ENCODE results near the gene MSH4.
"Not testable (repeated sequence)": the region's sequence is repeated elsewhere in the genome, so short reads cannot be mapped to it uniquely, and the experiment has no call there.

The MSH4 gene

DNA sequence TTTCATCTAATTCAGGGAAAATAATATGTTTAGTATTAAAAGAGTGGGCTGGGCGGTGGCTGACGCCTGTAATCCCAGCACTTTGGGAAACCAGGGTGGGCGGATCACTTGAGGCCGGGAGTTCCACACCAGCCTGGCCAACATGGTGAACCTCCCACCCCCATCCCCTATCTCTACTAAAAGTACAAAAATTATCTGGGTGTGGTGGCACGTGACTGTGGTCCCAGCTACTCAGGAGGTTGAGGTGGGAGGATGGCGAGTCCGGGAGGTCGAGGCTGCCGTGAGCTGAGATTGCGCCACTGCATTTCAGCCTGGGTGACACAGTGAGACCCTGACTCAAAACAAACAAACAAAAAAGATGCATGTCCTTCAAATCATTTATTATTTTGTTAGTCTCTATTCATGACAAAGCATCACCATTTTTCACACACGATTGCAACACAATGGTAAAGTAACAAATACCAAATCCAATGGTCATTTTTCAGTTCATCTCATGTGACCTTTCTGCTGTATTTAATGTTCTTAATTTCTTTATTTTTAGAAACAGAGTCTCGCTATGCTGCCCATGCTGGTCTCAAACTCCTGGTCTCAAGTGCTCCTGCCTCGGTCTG, 1.0 kb downstream of the MSH4 start:
- DNase-seq: no peak

DNA sequence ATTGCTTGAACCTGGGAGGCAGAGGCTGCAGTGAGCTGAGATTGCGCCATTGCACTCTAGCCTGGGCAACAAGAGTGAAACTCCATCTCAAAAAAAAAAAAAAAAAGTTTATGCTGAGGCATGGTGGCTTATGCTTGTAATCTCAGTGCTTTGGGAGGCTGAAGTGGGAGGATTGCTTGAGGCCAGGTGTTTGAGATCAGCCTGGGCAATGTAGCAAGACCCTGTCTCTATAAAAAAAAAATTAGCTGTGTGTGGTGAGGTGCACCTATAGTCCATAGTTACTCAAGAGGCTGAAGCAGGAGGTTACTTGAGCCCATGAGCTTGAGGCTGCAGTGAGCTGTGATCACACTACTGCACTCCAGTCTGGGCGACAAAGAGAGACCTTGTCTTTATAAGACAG, 4.8 kb downstream of the MSH4 start:
- DNase-seq: not testable (repeated sequence)

DNA sequence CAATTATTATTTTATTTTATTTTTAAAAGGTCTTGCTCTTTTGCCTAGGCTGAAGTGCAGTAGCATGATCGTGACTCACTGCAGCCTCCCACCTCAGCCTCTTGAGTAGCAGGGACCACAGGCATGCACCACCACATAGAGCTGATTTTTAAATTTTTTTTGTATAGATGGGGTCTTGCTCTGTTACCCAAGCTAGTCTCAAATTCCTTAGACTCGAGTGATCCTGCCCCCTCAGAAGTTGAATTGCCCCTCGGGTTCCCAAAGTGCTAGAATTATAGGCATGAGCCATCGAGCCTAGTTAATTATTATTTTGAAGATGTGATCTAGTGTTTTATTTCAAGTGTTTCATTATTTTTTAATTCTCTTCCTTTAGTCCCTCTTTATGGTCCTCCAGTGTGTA, 12.2 kb downstream of the MSH4 start:
- DNase-seq: no peak

DNA sequence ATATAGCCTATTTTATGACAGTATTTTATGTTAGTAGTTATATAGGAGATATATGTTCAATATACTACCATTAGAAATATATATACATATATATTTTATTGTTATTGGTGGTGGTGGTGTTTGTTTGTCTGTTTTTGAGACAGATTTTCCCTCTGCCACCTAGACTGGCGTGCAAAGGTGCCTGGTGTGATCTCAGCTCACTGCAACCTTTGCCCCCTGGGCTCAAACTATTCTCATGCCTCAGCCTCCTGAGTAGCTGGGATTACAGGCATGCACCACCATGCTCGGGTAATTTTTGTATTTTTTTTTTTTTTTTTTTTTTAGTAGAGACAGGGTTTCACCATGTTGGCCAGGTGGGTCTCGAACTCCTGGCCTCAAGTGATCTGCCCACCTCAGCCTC, 13.4 kb downstream of the MSH4 start:
- DNase-seq: not testable (repeated sequence)

DNA sequence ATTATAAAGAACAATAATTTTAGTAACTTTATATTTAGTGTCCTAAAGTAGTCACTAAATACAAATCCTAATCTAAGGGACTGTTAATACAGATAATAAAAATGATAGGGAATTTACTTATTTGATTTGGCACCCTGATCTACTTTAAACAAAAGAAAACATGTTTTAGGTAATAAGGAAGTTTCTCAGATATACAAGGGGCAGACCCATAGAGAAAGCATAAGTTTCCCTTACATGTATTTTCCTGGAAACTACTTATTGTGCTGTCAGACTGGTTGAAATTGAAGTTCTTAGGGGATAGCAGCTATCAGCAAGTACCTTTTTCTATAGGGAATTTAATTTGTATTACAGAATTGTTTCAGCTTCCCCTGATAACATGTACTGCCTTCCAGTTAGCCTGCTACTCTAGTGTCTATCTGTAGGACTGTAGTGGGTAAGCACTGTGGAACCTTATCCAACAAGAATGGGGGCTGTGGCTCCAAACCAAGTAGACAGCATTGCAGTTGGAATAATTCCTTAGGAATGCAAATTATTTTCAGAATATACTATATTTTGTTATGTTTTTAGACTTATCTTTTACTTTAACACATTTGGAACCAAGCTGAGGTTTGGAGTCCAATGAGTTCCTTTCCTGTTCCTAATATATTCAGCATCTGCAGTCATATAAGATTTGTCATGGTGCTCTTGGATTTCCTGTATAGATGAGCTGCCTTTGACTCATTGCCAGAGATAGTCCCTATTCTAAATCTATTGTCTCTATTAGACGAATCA, 14.7 kb downstream of the MSH4 start:
- DNase-seq: no peak

DNA sequence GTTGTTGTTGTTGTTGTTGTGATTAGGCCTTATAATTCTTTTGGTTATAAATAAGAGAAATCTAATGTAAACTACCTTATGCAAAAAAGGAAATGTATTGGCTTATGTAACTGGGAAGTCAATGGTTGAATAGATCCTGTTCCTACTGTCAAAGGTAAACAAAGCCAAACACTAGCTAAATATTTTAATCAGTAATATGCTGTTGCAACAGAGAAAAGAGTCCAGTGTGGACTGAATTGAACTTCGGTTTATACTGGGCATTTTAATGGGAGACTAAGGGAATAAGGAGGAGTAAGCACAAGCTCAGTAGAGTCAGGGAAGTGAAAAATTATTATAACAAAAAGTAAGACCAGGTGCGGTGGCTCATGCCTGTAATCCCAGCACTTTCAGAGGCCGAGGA, 15.4 kb downstream of the MSH4 start:
- DNase-seq: no peak

DNA sequence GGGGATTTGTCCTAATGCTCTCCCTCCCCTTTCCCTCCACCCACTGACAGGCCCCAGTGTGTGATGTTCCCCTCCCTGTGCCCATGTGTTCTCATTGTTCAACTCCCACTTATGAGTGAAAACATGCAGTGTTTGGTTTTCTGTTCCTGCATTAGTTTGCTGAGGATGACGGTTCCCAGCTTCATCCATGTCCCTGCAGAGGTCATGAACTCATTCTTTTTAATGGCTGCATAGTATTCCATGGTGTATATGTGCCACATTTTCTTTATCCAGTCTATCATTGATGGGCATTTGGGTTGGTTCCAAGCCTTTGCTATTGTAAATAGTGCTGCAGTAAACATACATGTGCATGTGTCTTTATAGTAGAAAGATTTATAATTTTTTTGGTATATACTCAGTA, 26.9 kb downstream of the MSH4 start:
- DNase-seq: not testable (repeated sequence)

DNA sequence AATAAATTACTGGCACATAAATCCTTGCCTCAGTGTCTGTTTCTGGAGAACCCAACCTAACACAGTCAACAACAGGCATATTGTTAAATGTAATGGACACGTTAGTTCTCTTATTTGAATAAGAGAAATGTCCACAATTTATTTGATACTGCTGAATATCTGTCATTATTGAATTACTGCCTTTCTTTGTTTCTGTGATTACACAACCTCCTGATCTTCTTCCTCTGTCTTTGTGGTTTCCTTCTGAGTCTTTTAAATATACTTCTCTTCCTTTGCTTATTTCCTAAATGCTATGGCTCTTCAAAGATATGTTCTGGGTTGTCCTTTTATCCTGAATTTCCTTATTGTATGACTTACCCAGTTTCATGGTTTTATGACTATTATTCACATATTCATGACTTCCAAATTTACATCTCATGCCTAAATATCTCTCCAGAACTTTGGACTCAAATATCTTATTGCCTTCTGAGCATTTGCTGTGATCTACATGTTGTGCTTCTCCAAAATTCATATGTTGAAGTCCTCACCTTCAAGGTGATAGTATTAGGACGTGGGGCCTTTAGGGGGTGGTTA, 39.9 kb downstream of the MSH4 start:
- no peak for DNase-seq

DNA sequence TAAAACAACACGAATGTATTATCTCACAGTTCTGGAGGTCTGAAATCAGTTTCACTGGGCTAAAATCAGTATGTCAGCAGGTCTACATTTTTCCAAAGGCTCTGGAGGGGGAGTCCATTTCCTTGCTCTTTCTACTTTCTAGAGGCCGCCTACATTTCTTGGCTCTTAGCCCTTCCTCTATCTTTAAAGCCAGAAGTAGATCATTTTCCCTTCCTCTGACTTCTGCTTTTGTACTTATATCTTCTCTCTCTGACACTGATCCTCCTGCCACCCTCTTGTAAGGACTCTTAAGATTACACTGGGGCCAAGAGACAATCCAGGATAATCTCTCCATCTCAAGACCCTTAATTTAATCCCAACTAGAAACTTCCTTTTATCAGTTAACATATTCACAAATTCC, 41.4 kb downstream of the MSH4 start:
- no peak for DNase-seq

DNA sequence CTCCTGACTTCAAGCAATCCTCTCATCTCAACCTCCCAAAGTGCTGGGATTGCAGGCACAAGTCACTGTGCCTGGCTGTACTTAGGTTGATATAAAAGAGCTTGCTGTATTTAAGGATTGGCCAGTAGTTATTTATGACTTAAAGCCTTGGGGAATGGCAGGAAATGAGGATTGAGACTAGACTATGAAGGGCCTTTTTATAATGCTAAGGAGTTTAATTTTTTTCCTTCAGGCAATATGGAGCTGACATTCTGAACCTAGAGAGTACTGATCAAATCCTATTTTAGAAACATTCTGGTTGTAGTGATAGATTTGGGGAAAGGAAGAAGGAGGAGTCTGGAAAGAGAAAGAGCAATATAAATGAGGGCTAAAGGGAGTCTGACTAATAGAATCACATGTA, 44.7 kb downstream of the MSH4 start:
- no peak for DNase-seq

DNA sequence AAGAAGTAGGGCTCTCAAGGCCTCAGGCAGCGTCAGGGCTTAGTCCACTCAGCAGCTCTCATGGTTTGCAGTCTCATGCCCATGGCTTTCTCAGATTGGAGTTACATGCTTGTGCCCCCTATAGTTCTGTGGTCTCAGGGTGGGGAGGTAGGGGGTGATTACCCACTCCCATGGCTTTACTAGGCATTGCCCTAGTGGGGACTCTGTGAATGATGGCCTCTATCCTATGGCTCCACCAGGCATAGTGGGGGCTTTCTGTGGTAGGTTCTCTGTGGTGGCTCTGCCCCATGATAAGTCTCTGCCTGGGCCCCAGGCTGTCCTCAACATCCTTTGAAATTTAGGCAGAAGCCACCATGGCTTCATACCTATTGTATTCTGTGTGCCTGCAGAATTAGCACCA, 48.9 kb downstream of the MSH4 start:
- DNase-seq: no peak

DNA sequence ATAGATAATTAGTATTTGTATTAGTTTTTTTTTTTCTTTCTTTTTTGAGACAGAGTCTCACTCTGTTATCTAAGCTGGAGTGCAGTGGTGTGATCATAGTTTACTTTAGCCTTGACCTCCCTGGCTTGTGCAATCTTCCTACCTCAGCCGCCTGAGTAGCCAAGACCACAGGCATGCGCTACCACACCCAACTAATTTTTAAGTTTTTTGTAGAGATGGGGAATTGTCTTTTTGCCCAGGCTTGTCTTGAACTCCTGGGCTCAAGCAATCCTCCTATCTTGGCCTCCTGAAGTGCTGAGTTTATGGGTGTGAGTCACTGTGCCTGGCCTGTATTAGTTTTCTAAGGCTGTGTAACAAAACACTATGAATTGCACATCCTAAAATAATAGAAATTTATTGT, 58.3 kb downstream of the MSH4 start:
- no peak for DNase-seq

DNA sequence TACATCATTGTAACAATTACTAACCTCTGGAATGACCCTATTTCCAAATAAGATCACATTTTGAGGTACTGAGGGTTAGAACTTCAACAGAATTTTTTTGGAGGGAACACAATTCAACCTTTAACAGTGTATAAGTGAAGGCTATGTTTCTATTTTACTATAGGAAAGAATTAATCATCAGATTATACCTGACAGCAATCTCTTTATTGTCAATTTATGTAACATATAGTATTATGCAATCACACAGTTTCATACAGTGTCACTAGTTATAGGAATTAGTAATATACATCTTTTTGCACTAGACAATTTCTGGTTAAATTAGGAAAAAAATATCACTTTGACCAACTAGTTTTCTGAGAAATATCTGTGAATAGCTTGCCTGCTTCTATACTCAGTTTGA, 59.1 kb downstream of the MSH4 start:
- no peak for DNase-seq

DNA sequence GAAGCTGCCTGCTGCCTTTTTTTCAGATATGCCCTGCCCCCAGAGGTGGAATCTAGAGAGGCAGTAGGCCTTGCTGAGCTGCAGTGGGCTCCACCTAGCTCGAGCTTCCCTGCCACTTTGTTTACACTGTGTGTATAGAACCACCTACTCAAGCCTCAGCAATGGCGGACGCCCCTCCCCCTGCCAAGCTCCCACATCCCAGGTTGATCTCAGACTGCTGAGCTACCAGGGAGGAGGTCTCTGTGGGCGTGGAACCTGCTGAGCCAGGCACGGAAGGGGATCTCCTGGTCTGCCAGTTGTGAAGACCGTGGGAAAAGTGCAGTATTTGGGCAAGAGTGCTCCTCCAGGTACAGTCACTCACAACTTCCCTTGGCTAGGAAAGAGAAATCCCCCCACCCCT, 65.1 kb downstream of the MSH4 start:
- DNase-seq: no peak

DNA sequence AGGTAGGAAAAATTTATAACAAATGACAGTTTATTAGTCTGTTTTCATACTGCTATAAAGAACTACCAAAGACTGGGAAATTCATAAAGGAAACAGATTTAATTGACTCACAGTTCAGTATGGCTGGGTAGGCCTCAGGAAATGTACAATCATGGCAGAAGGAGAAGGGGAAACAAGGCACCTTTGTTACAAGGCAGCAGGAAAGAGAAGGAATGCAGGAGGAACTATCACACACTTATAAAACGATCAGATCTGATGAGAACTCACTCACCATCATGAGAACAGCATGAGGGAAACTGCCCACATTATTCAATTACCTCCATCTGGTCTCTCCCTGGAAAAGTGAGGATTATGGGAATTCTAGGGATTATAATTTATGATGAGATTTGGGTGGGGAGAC, 74.3 kb downstream of the MSH4 start:
- no peak for DNase-seq

DNA sequence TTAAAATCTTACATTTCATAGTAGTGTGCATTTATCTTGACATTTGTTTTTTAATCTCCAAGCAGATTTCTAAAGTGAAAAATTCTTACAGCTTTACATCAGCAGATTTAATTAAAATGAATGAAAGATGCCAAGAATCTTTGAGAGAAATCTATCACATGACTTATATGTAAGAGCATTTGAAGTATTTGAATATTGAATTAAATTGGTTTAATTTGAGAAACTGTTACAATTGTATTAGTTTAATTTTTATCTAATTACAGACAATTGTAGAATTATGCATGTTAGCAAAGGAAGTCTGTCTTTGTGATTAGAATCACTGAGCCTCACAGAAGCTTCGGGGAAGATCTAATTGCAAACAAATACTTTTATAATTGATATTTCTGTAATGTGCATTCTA, 83.3 kb downstream of the MSH4 start:
- no peak for DNase-seq

DNA sequence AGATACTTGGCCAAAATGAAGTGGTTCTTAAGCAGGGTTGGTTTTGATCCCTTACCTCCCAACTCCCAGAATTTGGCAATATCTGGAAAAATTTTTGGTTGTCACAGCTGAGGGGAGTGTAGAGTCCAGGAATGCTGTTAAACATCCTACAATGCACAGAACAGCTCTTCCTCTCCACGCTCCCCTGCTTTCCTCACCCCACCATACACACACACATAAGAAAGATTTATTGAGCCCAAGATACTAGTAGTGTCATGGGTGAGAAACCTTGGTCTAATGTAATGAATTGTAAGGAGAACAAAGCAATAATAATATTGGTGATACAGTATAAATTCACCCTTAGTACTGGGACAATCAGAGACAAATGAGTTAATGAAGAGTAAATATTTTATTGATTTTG, 87.8 kb downstream of the MSH4 start:
- DNase-seq: no peak

DNA sequence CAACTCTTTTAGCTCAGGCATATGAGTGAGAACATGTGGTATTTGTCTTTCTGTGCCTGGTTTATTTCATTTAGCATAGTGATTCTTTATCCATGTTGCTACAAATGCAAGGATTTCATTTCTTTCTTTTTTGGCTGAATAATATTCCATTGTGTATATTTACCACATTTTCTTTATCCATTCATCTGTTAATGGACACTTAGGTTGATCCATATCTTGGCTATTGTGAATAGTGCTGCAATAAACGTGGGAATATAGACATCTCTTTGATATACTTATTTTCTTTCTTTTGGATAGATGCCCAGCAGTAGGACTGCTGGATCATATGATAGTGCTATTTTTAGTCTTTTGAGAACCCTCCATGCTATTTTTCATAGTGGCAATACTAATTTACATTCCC, 104.7 kb downstream of the MSH4 start:
- DNase-seq: no peak

DNA sequence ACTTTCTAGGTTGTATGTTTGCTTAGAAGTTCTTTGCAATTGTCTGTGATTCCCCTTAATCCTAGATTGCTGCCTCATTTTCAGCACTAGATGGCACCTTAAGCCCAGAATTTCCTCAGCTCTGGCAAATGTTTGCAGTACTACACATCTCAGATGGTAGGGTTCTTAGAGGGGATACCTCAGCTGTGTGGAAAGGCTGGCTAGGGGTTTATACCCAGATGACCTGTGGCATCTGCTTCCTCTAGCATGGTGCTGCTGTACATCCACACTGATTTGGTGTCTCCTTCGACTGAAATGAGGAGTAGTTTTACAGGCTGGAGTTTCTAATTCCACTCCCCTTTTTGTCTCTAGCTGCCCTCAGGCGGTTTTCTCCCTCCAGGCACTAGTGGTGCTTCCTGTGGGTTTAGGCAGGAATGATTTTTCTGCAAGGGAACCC, 112.1 kb downstream of the MSH4 start:
- peak; percentile 11 for DNase-seq

DNA sequence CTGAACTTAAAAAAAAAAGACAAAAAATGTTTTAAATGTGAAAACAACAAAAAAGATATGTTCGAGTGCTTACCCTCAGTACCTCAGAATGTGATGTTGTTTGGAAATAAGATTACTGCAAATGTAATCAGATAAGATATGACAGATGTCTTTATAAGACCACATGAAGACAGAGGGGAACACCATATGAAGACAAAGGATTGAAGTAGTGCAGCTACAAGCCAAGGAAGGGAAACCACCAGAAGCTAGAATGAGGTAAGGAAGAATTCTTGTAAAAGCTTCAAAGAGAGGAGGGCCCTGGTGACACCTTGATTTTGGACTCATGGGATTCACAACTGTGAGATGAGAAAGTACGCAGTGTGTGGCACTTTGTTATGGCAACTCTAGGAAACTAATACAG, 120.2 kb downstream of the MSH4 start:
- DNase-seq: no peak

DNA sequence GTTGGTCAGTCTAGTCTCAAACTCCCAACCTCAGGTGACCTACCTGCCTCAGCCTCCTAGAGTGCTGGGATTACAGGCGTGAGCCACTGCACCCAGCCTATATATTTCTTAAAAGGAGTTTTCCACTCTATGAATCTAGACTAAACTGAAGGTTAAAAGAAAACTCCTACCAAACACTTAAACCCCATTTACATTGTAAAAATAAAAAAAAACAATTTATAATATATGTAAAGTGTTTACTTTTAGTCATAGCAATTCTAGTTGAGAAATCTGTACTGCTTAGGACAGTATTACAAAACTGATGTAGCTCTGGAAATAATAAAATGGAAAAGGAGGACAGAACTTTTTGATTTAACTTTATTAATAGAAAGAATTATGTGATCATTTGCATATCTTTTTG, 126.0 kb downstream of the MSH4 start:
- no peak for DNase-seq

DNA sequence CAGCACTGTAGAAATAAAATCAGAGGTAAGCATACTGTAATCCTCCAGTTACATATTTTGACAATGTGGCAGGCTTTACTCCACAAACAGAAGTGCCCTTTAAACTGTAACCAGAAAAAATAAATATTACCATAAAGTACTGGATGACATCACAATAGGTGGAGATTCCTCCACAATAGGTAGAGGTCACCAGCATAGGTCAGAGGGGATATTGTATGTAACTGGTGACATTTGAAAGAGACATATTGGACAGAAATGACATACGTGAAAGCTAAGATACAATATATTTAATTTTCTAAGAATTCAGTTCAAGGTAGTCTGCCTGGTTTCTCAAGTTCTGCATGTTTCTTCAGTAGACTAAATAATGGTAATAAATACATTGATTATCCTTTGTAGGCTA, 135.6 kb downstream of the MSH4 start, which contains the start of gene ASB17:
TSS of gene ASB17 (minus strand) at position 101 of the 400 bp plus-strand sequence. CDS start 113 bp downstream, outside the sequence.
- DNase-seq: no peak

DNA sequence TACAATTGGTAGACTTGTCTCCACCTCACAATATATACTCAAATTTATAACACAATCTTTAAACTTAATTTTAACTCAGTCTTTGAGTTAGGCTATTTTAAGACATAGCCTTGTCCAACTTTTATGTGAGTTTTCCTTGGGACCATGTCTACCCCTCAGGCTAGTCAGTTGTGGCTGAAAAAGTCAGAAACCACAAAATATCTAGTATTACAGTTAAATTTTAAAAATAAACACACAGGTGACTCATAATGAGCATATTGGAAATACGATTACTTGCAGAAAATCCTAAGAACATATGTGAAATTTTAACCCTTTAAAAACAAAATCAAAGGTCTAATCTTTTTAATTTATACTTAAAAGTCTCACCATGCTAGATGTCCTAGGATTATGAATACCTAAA, 140.4 kb downstream of the MSH4 start:
- DNase-seq: peak; percentile 43

DNA sequence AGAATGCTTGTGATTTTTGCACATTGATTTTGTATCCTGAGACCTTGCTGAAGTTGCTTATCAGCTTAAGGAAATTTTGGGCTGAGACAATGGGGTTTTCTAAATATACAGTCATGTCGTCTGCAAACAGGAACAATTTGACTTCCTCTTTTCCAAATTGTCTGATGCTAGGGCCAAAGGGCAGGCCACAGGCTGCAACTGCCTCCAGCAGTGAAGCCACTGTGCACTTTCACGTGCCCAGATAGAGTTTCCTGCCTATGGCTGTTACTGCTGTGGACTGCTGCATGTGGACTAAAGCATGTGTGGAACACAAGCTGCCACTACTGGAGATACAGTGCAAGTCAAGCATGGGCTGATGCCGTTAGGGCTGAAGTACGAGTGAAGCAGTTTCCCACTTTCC, 146.4 kb downstream of the MSH4 start:
- DNase-seq: not testable (repeated sequence)

DNA sequence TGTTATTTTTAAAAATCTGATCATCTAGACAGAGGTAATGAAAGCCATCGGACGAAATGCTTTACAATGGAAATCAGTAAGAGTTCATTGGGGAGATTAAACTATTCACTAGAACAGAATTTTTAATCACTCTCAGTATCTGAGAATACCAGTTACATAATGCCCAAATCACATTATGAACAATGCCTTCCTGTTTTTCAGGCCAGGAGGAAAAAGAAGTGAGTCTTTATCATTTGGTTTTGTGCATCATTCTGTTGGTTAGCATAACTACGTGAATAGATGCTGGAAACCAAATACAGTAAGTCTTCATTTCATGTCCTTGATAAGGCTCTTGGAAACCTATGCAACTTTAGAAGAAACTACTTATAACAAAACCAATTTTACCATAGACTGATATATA, 153.5 kb downstream of the MSH4 start:
- DNase-seq: no peak
